DOHH2 (cell line): Measurements from ENCODE around the gene INPP5F.

ENCODE experiments used
- CTCF ChIP-seq: fragments of 200-600 bp; sonication (generic); IDR thresholded peaks from one replicate; pipeline ENCODE4 v1.5.1; 2014; ENCODE audit warnings: antibody characterized with exemption, mild to moderate bottlenecking, low read depth, low read length; ENCODE audit not compliant: poor library complexity, severe bottlenecking
- EZH2phosphoT487 ChIP-seq: fragments of 200-600 bp; sonication (generic); IDR thresholded peaks from 2 replicates; pipeline ENCODE4 v1.6.1; 2017; ENCODE audit warnings: borderline replicate concordance, mild to moderate bottlenecking, antibody characterized with exemption, low read length, moderate library complexity, mixed read lengths

- TF ChIP-seq CTCF, result no peak
- no peak for TF ChIP-seq EZH2phosphoT487
Measured at GRCh38 chr10:119852277-119852676, 126.4 kb downstream of the INPP5F start.
